Measurements from ENCODE around the gene TTLL8. TPM values are rescaled to one million over a fixed set of nuclear protein-coding genes. Genes with fewer than 3 reads are reported as not detected.

The TTLL8 gene
- total and polyA plus RNA-seq, 4 donors = not detected

- TF ChIP-seq YY1 (IDR thresholded peaks at IDR 0.05) = no peak
- TF ChIP-seq HNF4G (IDR thresholded peaks at IDR 0.05) = no peak
- no peak for TF ChIP-seq GABPA (IDR thresholded peaks at IDR 0.05 in 1 of 2, conservative IDR thresholded peaks at IDR 0.05 in 1 of 2)
- TF ChIP-seq RXRA (IDR thresholded peaks at IDR 0.05) = no peak
- TF ChIP-seq ZBTB33 (IDR thresholded peaks at IDR 0.05) = no peak
- TF ChIP-seq ATF3 (IDR thresholded peaks at IDR 0.05) = no peak
Measured at GRCh38 chr22:50098052-50098451, 40.0 kb upstream of the TTLL8 start (continued).

- H3K36me3 ChIP-seq (ENCODE audit: control insufficient read depth in 4 of 4, insufficient read depth in 3 of 4, low read depth in 1 of 4, low read length in 3 of 4) = no peaks in the 10 kb centered on the region
- TF ChIP-seq REST (IDR thresholded peaks at IDR 0.05) = no peak
- TF ChIP-seq JUND (IDR thresholded peaks at IDR 0.05) = no peak
- no peak for TF ChIP-seq EGR1 (IDR thresholded peaks at IDR 0.05; ENCODE audit: low read depth in 2 of 2)
- no peak for TF ChIP-seq YY1 (IDR thresholded peaks at IDR 0.05)
- no peak for TF ChIP-seq GABPA (IDR thresholded peaks at IDR 0.05 in 1 of 2, conservative IDR thresholded peaks at IDR 0.05 in 1 of 2)
- no peak for TF ChIP-seq FOXA2 (IDR thresholded peaks at IDR 0.05)
- no peak for TF ChIP-seq SP1 (IDR thresholded peaks at IDR 0.05)
- no peak for TF ChIP-seq FOXA1 (IDR thresholded peaks at IDR 0.05)
- TF ChIP-seq RXRA (IDR thresholded peaks at IDR 0.05) = no peak
- TF ChIP-seq HNF4A (conservative IDR thresholded peaks at IDR 0.05) = no peak
- TF ChIP-seq ATF3 (IDR thresholded peaks at IDR 0.05) = no peak
- no peak for TF ChIP-seq RAD21 (IDR thresholded peaks at IDR 0.05)
- TF ChIP-seq ZBTB33 (IDR thresholded peaks at IDR 0.05) = no peak
- TF ChIP-seq NR2F2 (IDR thresholded peaks at IDR 0.05) = no peak
- DNase-seq (ENCODE audit: low spot score) = no peak
- H3K9ac ChIP-seq (ENCODE audit: low read depth in 1 of 2, low read length in 2 of 2) = no peak overlapping the region
- H3K27ac ChIP-seq (ENCODE audit: low read depth in 1 of 2, low read length in 2 of 2) = no peak overlapping the region
- no peak overlapping the region for H3K4me3 ChIP-seq (ENCODE audit: low read depth in 1 of 3, low read length in 3 of 3)
- no peaks in the 10 kb centered on the region for H3K4me1 ChIP-seq (ENCODE audit: control insufficient read depth in 4 of 4, insufficient read depth in 4 of 4, low read length in 3 of 4)
- WGBS = 76% methylated on average over 5 of the region's 5 CpGs
- no peaks in the 10 kb centered on the region for H3K9me3 ChIP-seq (ENCODE audit: control insufficient read depth in 4 of 4, low read length in 3 of 4)
- H3K27me3 ChIP-seq (ENCODE audit: control insufficient read depth in 4 of 4, insufficient read depth in 4 of 4, low read length in 3 of 4) = no peaks in the 10 kb centered on the region
Measured at GRCh38 chr22:50092342-50092741, 34.2 kb upstream of the TTLL8 start.
